Mesothelial cell of epicardium (in vitro differentiated cells): ENCODE measurements around the gene GRAP. TPM values are rescaled to one million over a fixed set of nuclear protein-coding genes. Genes with fewer than 3 reads are reported as not detected.
A peak's percentile ranks its signal among the peaks of the same experiment; 100 is the strongest.

Experiments used
- DNase-seq, 2 experiments: peaks; one replicate each; pipeline ENCODE4 v3.0.0; 2021; ENCODE audit warnings: low spot score in 2 of 2; ENCODE audit not compliant: unreplicated experiment in 2 of 2
- H3K27ac Mint-ChIP-seq: 2 replicates; pipeline ENCODE4 v1.8.0; 2021; ENCODE audit warnings: mixed read lengths
- H3K27me3 Mint-ChIP-seq: 2 replicates; pipeline ENCODE4 v1.8.0; 2021; ENCODE audit warnings: low read depth, mixed read lengths
- H3K36me3 Mint-ChIP-seq: 2 replicates; pipeline ENCODE4 v1.8.0; 2021; ENCODE audit warnings: mixed read lengths
- H3K4me1 Mint-ChIP-seq: 2 replicates; pipeline ENCODE4 v1.8.0; 2021; ENCODE audit warnings: mixed read lengths
- H3K4me3 Mint-ChIP-seq: 2 replicates; pipeline ENCODE4 v1.8.0; 2021; ENCODE audit warnings: mild to moderate bottlenecking, moderate library complexity, mixed read lengths
- H3K9me3 Mint-ChIP-seq: 2 replicates; pipeline ENCODE4 v1.8.0; 2021; ENCODE audit warnings: mixed read lengths
- total RNA-seq: library from RNA; stranded (reverse); gene quantifications from 3 replicates; pipeline ENCODE4 v1.2.1, GENCODE V29; 2021
- TF ChIP-seq, protein P1 (sequence below): fragments of 200-600 bp; sonication (generic); IDR thresholded peaks from one replicate; pipeline ENCODE4 v1.5.0; 2021; ENCODE audit warnings: antibody characterized with exemption; ENCODE audit not compliant: unreplicated experiment

Gene GRAP
- total RNA-seq, 1 donor from 2014 or later: 1.8 TPM

GRCh38 chr17:18995220-18995619 lies 51.5 kb downstream of the GRAP start:
- H3K9me3 Mint-ChIP-seq: peaks cover 13% of the 10 kb centered on the region
- H3K4me1 Mint-ChIP-seq: peaks cover 9% of the 10 kb centered on the region
- no peak overlapping the region for H3K27ac Mint-ChIP-seq
- no peaks in the 10 kb centered on the region for H3K27me3 Mint-ChIP-seq
- H3K4me3 Mint-ChIP-seq: no peak overlapping the region
- H3K36me3 Mint-ChIP-seq: peaks cover 18% of the 10 kb centered on the region
- no peak for DNase-seq
- TF ChIP-seq, protein P1, sequence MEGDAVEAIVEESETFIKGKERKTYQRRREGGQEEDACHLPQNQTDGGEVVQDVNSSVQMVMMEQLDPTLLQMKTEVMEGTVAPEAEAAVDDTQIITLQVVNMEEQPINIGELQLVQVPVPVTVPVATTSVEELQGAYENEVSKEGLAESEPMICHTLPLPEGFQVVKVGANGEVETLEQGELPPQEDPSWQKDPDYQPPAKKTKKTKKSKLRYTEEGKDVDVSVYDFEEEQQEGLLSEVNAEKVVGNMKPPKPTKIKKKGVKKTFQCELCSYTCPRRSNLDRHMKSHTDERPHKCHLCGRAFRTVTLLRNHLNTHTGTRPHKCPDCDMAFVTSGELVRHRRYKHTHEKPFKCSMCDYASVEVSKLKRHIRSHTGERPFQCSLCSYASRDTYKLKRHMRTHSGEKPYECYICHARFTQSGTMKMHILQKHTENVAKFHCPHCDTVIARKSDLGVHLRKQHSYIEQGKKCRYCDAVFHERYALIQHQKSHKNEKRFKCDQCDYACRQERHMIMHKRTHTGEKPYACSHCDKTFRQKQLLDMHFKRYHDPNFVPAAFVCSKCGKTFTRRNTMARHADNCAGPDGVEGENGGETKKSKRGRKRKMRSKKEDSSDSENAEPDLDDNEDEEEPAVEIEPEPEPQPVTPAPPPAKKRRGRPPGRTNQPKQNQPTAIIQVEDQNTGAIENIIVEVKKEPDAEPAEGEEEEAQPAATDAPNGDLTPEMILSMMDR: no peak

- DNase-seq: no peak
- peaks cover 18% of the 10 kb centered on the region for H3K36me3 Mint-ChIP-seq
- H3K27me3 Mint-ChIP-seq: no peaks in the 10 kb centered on the region
- TF ChIP-seq, protein P1: no peak
- H3K9me3 Mint-ChIP-seq: peaks cover 13% of the 10 kb centered on the region
- peak overlapping the region; percentile 93 for H3K27ac Mint-ChIP-seq
- H3K4me3 Mint-ChIP-seq: no peak overlapping the region
- H3K4me1 Mint-ChIP-seq: peaks cover 9% of the 10 kb centered on the region
Measured at GRCh38 chr17:18994631-18995030, 52.1 kb downstream of the GRAP start.

DNA sequence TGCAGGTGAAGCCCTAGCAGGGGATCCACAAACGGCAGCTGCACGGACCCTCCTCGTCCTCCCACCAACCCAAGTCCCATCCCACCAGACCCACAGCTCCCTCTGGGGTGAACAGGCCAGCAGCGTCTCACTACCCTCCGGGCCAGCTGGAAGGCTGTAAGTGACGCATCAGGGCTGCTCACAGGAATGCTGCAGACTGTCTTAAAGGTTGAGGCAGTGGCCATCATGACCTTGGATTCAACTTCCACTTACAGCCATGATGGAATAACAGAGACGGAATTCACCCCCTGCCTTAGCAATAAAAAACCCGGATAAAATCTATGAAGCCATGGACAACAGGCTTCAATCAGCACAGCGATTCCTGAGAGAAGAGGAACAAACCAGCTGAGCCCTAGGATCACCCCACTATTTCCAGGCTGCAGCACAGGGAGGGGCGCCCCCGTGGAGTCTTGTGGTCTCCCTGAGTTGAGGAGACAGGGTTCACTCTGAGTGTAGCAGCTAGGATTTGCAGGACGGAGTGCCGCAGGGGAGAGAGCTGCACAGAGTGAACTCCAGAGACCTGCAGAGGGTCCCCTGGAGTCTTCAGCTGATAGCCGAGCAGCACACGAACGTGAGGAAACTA lies 52.7 kb downstream of the GRAP start:
- Mint-ChIP-seq H3K4me3 (no peak overlapping the region), H3K4me1 (peaks cover 9% of the 10 kb centered on the region), H3K27me3 (no peaks in the 10 kb centered on the region), H3K9me3 (peaks cover 13% of the 10 kb centered on the region), H3K27ac (peak overlapping the region; percentile 93), H3K36me3 (peaks cover 18% of the 10 kb centered on the region)
- TF ChIP-seq, protein P1: no peak
- no peak for DNase-seq

- Mint-ChIP-seq H3K4me3 (no peak overlapping the region), H3K27ac (no peak overlapping the region), H3K4me1 (peaks cover 9% of the 10 kb centered on the region), H3K9me3 (peaks cover 13% of the 10 kb centered on the region), H3K27me3 (no peaks in the 10 kb centered on the region), H3K36me3 (peaks cover 20% of the 10 kb centered on the region)
- DNase-seq: no peak
- TF ChIP-seq, protein P1: no peak
Measured at GRCh38 chr17:18992454-18993130, 54.2 kb downstream of the GRAP start.

DNA sequence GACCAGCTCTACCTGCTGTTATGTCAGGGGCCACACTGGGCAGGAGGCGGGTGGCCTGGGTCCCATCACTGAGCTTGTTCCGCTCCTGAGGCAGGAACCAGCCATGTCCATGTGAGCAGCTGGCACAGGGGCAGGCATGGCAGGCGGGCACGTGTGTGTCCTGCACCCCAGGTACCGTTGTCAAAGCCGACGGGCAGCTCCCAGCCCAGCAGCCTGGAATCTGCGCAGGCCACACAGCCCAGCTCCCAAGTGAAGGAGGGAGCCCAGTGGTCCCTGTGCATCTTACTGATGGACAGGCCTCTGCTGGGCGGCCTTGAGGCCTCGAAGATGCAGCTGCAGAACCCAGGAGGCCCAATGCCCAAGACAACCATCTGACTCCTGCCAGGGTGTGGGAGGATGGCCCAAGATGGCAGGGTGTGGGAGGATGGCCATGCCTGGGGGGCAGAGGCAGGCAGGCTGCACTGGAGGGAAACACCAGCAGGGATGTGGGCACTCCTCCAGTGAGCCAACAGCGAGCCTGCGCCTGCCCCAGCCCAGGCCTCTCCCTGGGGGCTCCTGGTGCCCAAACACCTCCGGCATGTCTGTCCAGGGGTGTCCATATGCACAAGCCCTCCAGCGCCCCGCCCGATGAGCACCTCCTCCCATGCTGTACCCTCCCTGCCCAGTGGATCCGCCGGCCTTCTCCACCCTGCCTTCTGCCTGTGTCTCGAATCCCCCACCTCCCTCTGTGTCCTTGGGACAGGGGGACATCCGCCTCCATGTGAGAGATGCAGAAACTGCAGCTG lies 55.0 kb downstream of the GRAP start:
- H3K9me3 Mint-ChIP-seq: peaks cover 13% of the 10 kb centered on the region
- TF ChIP-seq, protein P1: no peak
- peaks cover 9% of the 10 kb centered on the region for H3K4me1 Mint-ChIP-seq
- no peak overlapping the region for H3K4me3 Mint-ChIP-seq
- peaks cover 17% of the 10 kb centered on the region for H3K36me3 Mint-ChIP-seq
- no peaks in the 10 kb centered on the region for H3K27me3 Mint-ChIP-seq
- DNase-seq: no peak
- no peak overlapping the region for H3K27ac Mint-ChIP-seq
